GM19043 (cell line): ENCODE measurements around the gene SPOCK1.

Experiments
- ATAC-seq: cut with Tn5 transposase; IDR thresholded peaks from one replicate; pipeline ENCODE4 v1.9.1; 2021; ENCODE audit warnings: low read depth; ENCODE audit not compliant: unreplicated experiment

SPOCK1 gene

DNA sequence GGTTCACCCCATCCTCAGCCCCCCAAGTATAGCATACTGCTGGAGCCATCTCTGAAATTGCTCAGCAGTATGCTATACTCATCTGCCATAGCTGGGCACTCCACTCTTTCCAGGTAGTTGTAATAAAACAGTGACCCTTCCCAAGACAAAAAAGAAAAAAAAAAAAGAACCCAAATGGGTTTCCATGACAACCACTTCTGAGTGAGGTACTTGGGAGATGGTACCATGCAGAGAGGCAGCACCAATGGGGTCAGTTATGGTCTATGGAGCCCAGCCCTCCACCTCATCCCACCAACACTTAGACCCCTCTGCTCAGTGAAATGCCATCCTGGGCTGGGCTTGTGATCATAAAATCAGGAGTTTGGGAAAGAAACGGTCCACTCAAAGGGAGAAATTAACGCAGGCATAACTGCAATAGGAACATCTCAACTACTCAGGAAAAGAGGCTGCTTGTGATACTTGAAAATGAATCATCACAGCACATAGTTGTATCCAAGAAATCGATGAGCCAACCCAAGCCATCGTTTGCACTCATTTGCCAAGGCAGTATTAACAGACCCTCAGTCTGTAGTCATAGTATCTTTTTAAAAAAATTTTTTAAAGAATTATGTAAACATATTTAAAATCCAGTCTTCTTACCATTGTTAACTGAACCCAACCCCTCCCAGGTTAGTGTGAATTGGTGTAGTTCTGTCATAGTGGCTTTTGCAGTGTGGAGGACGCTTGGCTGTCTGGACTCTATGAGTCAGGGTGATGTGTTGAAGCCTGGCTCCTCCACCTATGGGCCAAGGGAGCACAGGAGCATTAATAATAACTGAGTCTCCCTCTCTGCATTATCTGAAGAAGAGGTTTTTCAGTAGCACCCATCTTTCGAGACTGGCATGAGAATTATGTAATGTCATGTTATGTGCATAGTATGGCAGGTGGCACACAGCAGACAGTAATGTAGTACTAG is 402.7 kb downstream of the SPOCK1 start:
- no peak for ATAC-seq

DNA sequence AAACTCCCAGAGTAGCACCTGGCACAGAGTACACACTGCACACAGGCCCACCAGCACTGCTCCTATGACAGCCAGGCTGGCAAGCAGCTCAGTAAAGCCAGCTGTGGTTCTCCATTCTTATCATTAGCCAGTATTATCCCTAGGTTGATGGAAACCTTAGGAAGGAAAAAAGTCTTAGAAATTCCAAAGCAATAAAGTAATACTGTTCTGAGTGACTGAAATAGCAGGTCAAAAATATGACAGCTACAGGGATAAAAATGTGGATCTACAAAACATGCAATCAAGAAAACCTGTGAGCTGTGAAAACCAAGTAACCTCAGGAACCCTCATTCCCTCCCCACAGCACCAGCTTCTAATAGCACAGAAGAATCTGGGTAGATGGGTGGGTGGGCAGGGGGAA is 403.5 kb downstream of the SPOCK1 start:
- ATAC-seq, result no peak

DNA sequence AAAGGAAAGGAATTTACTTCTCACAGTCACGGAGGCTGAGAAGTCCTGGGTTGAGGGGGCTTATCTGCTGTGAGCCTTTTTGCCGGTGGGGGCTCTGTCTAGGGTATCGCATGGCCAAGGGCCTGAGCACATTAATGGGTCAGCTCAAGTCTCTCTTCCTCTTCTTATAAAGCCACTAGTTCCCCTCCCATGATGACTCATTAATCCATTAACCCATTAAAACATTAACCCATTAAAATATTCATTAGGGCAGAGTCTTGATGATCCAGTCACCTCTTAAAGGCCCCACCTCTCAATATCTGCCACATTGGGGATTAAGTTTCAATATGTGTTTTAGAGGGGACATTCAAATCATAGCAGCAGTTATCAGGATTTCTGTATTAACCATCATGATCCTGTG is 406.3 kb downstream of the SPOCK1 start:
- ATAC-seq, result no peak

DNA sequence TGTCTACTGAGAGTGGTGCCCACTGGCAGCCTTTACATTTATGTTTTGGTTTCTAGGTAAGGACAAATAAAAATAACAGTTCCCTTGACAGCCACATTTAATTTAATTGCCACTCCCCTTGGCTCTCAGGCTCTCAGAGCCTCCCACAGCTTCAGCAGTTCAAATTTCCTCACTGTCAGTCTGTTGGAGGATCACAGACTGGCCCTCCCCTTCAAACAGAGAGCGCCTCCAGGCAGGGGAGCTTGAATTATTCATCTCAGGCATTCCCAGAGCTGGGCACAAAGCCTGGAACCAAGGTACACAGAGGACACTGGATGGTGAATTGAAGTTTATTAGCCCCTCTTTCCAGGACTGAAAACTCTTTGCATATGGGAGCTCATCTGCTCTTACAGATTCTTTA is 407.7 kb downstream of the SPOCK1 start:
- ATAC-seq, result no peak

DNA sequence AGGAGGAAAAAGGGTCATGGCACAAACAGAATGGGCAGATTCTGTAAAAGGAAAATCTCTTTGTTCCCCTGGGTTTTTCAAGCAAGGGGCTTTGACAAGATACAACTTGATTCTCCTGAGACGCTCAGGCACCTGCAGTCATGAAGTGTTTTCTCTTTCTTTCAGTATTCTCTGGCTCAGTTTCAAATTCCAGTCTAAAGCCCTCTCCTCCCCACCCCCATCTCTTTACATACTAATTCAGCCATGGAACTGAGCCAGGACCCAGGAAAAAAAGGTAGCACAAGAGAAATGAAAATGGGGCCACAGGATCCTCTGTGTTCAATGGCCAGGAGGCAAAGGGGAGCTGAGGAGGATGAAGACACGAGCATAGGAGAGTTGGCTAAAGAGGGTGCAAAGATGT is 408.4 kb downstream of the SPOCK1 start:
- no peak for ATAC-seq

DNA sequence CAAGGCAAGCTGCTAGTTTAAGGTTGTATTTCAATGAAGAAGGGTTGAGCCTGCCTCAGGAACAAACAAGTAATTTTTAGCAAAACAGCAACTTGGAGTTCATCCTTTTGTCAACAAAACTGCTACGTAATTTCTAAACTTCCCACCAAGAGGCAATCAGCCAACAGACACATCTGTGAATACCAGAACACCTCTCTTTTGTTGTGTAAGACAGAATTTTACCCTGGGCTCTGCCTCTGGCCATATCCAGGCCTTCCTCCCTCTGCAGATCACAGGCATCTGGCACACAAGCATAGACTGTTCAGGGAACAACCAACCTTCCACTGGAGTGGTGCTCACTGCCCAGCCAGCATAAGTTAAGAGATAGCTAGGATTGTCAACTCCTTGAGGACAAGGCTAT is 409.0 kb downstream of the SPOCK1 start:
- no peak for ATAC-seq

DNA sequence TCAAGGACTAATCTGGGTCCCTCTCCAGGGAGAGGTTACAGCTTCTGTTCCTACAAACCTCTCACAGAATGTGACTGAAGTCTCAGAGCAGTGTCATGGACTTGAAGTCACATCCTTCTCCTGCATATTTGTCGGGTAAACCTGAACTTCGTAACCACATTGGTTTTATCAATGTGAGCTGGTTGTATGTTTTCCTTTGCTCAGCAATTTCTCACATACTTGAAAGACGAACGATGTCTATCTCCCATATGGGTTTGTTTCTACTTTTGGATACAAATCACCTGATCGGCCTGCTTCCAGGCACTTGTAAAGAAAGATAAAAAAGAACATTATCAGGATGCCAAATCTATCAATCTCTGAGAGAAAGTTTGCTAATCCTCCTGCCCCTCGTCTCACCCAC is 411.0 kb downstream of the SPOCK1 start:
- ATAC-seq, result no peak

DNA sequence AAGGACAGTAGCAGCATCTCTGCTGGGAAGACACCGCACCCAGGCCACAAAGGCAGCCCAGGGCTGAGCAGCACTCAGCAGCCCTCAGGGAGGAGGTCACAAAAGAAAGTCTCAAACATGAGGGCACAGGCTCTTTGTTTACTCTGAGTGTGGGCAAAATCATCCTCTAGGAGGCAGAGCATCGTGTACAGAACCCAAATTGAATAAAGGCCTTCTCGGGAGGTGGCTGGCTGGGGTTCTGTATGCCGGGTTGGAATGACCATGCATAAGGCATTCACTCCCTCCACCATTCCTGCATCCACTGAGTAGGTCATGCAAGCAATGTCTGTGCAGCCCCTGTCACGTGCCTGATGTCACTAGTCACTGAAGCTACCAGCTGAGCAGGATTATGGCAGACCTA is 412.8 kb downstream of the SPOCK1 start:
- no peak for ATAC-seq

DNA sequence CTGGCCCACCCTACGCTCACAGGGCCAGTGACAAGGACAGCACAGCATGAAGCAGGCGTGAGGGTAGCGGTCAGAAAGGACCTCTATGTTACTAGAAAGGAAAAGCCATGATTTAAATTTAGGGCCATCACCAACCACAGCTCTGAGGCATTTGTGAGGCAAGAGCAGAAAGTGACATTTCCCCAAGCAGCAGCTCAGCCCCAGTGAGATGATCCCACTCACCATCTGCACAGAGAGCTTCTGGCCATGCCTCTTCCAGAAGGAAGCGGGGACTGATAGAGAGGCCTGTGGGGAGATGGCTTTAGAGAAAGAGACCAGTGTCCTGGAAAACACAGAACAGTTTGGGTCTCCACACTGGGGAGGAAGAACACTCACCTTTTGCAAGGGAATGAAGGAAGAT is 413.9 kb downstream of the SPOCK1 start:
- no peak for ATAC-seq

DNA sequence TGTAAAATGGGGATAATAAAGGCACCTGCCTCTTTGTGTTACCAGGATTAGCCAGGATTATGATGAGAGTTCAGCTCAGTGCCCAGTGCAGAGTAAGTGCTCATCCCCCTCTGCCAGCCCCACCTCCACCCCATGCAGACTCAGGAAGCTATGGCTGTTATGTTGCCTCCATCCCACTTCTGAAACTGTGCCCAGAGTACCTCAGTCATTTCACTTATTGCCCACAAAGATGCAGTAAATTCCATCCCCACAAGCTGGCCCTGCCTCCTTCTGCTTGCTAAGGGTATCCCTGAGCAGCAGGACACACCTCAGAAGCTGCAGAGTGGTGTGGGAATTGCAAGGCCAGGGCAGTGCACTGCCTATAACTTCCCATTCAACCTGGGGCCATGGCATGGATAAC is 415.1 kb downstream of the SPOCK1 start:
- no peak for ATAC-seq

DNA sequence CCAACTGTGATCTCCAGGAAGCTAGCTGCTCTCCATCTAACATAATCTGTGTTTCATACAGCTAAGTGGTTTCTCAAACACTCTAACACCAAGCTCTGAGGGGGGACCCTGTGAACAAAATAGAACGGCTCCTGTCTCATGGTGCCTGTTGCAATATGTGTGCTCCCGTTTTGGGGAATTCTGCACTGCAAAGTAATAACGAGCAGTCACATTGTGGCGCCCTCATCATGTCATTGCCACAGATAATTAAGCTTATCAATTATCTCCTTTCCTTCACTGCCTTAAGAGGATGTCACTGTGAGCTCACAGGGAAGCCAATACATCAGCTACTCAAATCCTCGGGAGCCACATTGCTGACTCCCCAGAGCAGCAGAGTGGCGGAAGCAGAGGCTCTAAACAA is 416.2 kb downstream of the SPOCK1 start:
- no peak for ATAC-seq

DNA sequence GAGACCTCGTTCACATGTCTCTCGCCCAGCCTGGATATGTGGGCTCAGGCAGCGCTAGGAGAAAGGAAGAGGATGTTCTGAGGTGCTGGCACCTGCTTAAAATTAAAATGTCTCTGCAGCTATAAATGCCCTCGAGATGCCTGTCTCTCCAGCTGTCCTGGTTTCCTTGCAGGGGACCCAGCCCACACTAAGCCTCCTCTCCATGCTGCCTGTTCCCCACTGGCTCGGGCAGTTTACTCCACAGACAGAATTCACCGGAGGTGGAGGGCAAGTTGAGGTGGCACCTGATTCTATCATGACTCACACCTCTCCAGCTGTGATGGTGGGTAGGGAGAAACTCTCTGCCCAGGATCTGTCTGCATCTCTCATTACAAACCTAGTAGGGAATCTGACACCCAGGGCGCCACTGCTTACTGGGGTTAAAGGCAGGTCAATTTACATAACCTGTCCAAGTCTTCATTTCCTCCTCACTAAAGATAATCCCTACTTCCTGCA is 420.9 kb downstream of the SPOCK1 start:
- ATAC-seq, result no peak

DNA sequence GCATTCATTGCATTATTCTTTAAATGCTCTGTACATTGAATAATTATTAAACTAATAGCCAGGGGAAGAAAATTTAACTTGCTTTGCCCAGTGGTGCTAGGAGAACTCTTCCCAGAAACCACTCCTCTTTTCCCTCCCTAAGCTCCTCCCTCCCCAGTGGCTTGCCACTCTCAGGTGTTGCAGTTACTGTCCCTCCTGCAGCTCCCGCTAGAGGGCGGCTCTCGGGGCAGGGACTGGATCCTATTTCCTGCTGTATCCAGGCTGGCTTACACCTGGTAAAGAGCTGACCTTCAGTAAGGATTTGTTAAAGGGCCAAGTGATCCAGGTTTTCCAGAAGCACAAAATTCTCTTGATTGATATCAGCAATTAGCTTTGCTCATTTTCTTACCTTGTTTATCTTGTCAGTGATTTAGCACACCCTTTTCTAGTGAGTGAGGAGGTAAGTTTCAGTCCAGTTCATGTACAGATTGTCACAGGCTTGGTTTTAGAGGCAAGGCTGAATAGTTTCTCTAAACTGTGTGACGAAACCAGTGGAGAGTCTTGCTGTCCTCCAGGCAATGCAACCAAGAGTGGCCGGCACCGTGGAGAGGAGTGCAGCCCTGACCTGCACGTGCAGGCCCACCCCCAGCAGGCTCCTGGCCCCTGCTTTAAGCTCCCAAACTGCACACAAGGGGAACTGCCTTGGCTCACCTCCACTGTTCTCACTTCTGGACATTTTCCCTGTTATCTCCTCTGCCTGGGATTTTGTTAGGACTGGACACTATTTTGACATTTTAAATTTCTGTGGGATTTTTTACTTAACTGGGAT is 423.8 kb downstream of the SPOCK1 start:
- peak; percentile 59 for ATAC-seq

DNA sequence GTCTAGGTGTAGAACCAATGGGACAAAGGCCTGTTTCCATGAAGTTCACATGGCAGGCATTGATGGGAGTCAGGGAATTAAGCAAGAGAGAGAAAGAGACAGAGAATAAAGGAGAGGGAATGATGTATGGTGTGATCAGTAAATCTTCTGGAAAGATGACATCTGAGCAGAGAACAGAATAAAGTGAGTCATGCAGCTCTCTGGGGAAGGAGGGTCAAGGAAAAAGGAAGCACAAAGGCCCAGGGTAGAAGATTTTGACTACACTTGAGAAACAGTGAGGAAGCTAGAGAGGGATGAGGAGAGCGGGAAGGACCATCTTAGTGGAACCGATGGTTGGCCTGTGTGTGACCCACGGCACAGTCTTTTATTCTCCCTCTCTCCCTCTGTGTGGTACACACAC is 425.9 kb downstream of the SPOCK1 start:
- ATAC-seq, result no peak

DNA sequence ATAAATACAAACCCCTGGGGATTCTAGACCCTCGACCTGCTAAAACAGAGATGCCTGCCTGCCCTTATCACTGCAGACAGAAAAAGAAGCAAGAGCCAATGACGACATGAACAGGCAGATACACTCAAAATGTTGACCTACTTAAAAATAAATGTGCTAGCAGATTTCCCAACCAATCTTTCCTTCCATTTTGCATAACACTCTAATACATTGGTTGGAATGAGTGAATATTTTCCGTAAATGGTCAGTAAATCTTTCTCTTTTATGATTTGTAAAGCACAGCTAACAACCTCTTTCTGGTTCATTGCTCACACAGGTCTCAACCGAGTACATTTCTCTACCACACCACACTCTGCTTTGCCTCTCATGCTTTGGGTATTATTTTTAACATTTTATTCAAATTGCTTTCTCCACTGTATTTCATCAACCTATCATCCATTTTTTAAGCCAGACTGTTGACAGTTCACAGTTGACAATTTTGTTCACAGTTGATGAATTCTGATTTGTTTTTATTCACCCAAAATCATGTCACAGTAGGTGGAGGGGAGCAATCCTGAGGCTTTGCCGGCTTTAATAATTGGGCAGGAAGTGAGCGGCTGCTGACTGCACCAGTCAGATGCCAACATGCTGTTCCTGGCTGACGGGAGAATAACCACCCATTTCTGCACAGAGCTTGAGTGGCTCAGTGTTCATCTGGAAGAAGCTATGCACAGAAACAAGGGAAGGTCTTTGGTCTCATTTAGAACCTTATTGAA is 426.6 kb downstream of the SPOCK1 start:
- ATAC-seq, result no peak

DNA sequence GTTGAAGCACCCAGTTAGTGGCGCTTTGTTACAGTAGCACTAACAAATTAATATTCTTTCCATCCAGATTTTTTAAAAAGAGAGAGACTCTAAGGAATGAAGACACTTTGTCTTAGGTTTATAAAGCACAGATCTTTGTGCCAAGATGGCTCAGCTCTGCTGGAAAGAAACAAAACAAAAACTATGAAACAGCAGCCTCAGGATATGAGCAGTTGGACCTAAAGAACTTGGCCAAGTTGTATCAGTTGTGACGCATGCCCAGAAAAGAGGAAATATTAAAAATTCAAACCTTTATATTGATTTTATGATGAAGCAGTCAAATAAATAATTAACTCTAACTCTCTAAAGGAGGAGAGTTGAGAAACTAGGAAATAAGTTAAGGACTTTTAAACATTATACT is 427.2 kb downstream of the SPOCK1 start:
- no peak for ATAC-seq

DNA sequence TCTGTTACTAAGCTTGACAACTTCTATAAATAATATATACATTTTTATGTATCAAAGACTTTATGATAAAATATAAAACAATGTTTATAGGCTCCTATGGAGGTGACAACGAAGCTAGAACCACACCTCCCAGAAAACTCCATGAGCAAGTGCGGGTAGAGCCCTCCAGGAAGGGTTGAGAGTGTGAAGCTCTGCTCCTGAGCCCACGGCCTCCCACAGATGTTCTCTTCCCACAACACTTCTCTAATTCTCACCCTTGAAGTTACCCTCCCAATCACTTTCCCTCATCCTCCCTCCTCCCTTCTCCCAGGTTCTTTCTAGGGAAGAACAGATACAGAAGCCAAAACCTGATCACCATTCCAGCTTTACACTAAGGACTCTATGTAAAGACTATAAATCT is 427.6 kb downstream of the SPOCK1 start:
- ATAC-seq, result no peak

DNA sequence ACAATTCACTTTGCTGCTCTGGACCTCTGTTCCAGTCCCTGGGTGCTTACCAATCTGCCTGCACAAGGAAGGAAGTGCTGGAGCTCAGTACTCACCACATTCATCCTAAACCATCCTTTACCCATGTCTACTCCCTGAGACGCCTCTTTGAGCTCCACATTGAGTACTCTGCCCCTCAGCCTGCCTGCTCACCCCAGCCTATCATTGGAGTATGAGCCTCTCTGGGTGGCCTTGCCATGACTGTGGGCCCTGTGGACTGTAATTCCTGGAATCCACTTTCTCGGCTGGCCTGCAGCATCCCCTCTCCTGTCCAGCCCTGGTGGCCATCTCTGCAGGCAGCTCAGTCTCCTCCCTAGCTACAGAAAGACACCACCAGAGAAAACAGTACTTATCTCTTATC is 428.6 kb downstream of the SPOCK1 start:
- ATAC-seq, result no peak

DNA sequence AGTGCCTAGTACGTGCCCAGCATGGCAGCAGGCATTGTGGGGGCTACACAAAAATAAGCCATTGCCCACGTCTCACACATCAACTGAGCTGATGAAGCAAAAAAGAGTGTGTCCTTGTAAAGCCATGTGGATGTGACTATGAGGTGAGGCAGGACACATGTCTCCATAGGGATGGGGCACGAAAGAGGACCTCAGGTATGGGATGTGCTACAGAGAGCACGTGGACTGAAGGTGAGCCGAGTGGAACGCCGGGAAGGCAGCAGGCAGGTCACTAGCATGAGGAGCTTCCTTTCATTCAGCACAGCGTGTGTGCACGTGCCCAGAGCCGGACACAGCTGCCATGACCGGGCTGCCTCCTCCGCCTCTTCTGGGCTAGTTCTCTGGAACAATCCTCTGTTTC is 429.8 kb downstream of the SPOCK1 start:
- no peak for ATAC-seq

DNA sequence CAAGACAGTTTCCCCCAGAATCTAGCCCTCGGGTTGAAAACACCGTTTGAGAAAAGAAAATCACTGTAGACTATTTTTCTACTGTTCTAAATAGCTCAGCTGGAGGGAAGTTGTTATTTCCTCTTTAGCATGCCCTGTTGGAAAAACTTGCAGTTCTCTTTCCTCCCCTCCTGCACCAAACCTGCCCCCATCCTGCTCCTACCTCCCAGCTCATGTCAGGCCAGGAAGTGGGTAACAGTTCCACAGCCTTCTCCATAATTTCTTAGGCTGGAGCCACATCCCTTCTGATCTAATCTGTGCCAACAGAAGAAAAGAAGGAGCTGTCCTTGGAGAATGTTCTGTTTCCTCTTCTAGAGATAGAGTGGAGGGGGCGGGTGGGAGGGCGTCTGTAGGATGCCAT is 437.7 kb downstream of the SPOCK1 start:
- no peak for ATAC-seq

DNA sequence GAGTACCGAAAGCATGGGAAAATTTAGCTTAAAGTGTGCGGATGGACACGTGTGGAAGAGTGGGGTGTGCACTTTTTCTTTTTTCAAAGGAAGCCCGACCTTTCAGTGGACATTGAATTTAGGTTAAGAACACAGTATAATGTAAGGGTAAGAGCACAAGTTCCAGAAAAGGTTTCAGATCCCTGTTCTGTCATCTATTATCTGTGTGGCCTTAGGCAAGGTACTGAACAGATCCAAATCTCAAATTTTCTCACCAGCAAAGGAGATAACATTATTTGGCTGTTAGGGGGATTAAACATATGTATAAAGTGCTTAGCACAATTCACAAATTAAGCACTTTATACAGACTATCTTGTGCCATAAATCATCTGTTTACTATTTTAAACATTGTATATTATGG is 441.0 kb downstream of the SPOCK1 start:
- no peak for ATAC-seq
